A204.1 (cell line): Measurements from ENCODE around the gene PRPS2.

ENCODE experiments used
- FAIRE-seq: peaks from 2 replicates; lab custom pipeline; 2012; peaks lifted over from hg19 to GRCh38; lab: Jason Lieb, UNC

The PRPS2 gene

GRCh38 chrX:12791257-12792228 is at the start of gene PRPS2:
PRPS2 (plus strand) TSS chrX:12791412; CDS start chrX:12791498, 86 bp downstream.
- FAIRE-seq = no peak

DNA sequence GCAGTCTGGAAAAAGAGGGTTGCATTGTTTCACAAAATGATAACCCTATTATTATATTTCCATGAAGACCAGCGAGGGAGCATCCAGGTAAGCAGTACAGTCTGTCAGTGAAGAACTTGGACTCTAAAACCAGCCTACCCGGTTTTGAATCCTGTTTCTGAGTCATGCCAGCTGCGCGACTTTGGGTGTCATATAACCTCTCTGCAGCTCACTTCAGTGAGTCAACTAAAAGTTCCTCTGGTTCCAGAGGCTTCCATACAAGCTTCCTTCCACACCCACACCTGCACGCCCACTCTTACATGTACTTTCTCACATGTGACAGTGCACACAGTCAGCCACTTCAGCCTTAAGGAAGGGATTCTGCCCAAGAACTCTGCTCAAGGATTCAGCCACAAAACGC is 49.8 kb upstream of the PRPS2 start:
- FAIRE-seq = no peak

DNA sequence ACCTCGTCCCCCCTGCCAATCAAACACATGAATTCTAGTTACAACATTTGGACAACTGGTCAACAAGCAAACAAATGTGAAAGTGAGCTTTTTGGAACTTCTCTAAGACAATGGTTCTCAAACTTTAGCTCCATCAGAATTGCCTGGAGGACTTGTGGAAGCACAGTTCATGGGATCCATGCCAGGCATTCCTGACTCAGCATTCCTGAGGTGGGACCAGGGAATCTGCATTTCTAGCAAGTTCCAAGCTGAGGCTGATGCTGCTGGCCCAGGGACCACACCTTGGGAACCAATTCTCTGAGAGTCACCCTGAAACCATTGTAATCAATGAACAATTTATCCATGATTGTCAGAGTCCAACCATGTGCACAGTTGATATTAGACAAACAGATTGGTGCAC is 43.8 kb upstream of the PRPS2 start:
- no peak for FAIRE-seq

DNA sequence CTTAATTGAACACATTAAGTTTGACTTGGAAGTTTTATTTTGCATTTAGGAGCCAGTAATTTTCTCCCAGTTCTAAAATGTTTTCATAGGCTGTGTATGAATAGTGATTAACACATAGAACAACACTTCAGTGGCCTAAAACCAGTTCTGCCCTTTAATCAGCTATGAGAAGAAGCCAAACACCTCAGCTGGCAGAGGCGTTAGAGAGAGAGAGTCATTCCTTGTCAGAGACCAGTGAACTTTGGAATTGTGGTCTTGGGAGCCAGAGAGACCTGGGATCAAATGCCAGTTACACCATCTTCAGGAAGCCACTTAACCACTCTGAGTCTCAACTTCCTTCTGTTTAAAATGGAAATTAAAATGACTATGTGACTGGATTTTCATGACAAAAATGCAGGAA is 39.3 kb upstream of the PRPS2 start:
- no peak for FAIRE-seq

GRCh38 chrX:12753366-12753765 is 37.8 kb upstream of the PRPS2 start:
- FAIRE-seq = no peak

GRCh38 chrX:12758291-12758690 is 32.9 kb upstream of the PRPS2 start:
- FAIRE-seq = no peak

GRCh38 chrX:12767856-12768255 is 23.4 kb upstream of the PRPS2 start:
- no peak for FAIRE-seq

GRCh38 chrX:12768491-12768890 is 22.7 kb upstream of the PRPS2 start:
- no peak for FAIRE-seq

DNA sequence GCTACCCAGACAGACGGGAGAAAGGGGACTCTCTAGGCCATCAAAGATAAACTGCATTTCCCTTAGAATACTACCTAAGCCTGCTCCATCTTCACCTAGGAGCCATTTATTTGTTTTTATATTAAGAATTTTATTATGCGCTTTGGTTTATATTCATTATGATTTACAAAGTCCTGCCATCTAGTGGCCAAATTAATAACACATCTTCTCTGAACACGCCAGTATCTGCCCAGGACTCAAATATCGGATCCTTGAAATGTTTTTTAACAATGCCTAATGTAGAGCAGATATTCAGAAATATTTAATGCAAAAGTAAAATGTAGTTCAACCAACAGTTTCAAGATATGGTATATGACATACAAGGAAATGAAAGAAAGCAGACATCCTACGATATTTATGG is 20.8 kb upstream of the PRPS2 start:
- peak; percentile 93 for FAIRE-seq

GRCh38 chrX:12771445-12772069 is 19.7 kb upstream of the PRPS2 start:
- FAIRE-seq = no peak

GRCh38 chrX:12777670-12778069 is 13.5 kb upstream of the PRPS2 start:
- no peak for FAIRE-seq

- FAIRE-seq = no peak
Observed at GRCh38 chrX:12779534-12779933, 11.7 kb upstream of the PRPS2 start.

- no peak for FAIRE-seq
Observed at GRCh38 chrX:12788645-12789044, 2.6 kb upstream of the PRPS2 start.

DNA sequence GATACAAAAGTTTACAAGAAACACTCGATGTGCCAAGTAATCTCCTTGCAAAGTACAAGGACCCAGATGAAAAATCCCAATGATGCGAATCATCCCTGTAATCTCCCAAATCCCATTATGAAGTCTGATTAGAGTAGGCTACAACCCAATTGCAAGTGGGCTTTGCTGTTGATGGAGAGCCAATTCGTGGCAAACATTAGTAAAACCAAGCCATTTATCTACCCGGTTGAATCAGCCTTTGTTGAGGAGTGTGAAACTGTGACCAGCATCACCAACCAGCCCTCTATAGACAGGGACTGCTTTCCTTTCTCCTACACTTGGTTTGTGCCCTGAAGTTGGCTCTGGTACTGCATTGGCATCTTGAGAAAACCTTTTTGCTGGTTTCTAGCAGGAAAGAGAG is 1.2 kb upstream of the PRPS2 start:
- no peak for FAIRE-seq

- FAIRE-seq = no peak
Observed at GRCh38 chrX:12790885-12791256, 341 bp upstream of the PRPS2 start.

GRCh38 chrX:12792711-12793110 is 1.5 kb downstream of the PRPS2 start:
- no peak for FAIRE-seq

DNA sequence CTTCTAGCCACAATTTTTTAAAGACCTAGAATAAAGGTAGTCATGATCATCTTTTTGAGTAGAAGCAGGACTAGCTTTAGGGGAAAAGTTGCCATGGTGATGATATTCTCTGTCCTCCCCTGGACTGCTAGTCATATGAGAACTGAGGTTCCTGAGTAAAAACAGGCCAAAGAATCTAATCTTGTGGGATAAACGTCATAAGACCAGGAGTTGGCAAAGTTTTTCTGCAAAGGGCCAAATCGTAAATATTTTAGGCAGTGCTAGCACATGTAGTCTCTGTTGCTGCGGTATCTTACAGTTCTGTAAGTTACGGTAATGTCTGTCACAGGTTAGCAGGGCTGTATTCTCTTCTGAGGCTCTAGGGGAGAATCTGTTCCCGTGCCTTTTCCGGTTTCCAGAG is 3.4 kb downstream of the PRPS2 start:
- no peak for FAIRE-seq

DNA sequence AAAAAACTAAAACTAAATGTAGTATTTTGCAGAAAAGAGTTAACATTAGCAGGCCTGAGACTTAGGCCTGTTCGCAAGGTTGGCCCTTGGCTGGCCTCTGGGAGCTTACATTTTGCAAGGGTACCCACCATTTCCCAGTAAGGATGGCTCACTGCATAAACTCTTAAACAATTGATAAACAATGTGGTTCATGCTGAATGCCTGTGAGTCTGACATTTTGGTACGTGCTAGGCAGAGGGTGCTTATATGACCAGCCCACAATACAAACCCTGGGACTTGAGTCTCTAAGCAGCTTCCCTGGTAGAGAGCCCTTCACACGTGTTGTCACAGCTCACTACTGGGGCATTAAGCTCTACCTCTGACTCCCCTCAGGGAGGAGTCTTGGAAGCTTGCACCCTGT is 7.4 kb downstream of the PRPS2 start:
- no peak for FAIRE-seq

DNA sequence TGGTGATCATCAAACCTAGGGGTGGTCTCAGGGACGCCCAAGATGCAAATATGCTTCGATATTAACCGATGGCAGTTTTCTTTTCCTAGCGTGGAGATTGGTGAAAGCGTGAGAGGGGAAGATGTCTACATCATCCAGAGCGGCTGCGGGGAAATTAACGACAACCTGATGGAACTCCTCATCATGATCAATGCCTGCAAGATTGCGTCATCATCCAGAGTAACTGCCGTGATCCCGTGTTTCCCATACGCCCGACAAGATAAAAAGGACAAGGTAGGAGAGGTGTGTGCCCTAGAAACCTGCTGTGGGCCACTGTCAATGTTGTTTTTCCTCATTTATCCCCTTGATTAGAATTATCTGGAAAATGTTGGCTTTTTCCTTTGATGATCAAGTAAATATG is 7.9 kb downstream of the PRPS2 start:
- FAIRE-seq = no peak

- FAIRE-seq = no peak
Observed at GRCh38 chrX:12802741-12803140, 11.5 kb downstream of the PRPS2 start.

GRCh38 chrX:12804655-12805054 is 13.4 kb downstream of the PRPS2 start:
- no peak for FAIRE-seq

DNA sequence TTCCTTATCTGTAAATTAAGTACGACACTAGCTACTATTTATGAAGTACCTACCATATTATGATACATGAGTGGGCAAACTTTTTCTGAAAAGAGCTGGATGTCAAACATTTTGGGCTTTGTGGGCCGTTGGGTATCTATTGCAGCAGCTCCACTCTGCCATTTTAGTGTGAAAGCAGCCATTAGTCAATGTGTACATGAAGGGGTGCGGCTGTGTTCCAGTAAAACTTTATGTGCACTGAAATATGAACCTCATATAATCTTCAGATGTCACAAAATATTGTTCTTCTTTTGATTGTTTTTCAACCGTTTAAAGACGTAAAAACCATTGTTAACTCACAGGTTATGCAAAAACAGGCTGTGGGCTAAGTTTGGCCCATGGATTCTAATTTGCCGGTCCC is 14.1 kb downstream of the PRPS2 start:
- no peak for FAIRE-seq

GRCh38 chrX:12811658-12812057 is 20.4 kb downstream of the PRPS2 start:
- no peak for FAIRE-seq

- FAIRE-seq = peak; percentile 90
Observed at GRCh38 chrX:12814420-12814819, 23.2 kb downstream of the PRPS2 start.
